Omental fat pad (tissue), 4 donors: ENCODE measurements around the gene SPINK1. TPM values are rescaled to one million over a fixed set of nuclear protein-coding genes. Genes with fewer than 3 reads are reported as not detected.
"Not testable (repeated sequence)": the region's sequence is repeated elsewhere in the genome, so short reads cannot be mapped to it uniquely, and the experiment has no call there.

Experiments
- ATAC-seq: fragments of 150-250 bp; one replicate; pipeline ENCODE4 v1.9.1; 2016; ENCODE audit warnings: mild to moderate bottlenecking, moderate library complexity; ENCODE audit not compliant: low FRiP score
- DNase-seq: peaks from one replicate; pipeline ENCODE4 v3.0.0-alpha.2; 2019; ENCODE audit warnings: low spot score
- total RNA-seq, 4 donors: library from RNA; depleted of rRNA; stranded (reverse); fragments of >200 nt; gene quantifications; one replicate each; pipeline ENCODE4 v1.1.0, GENCODE V29; 2016
- TF ChIP-seq, protein P1 (sequence below), 3 donors: fragments of 450-650 bp; IDR thresholded peaks; one replicate each; pipeline ENCODE4 v1.5.1; 2016 to 2017; ENCODE audit warnings: antibody characterized with exemption in 3 of 3, mild to moderate bottlenecking in 3 of 3, moderate library complexity in 2 of 3

Gene SPINK1
- not detected for total RNA-seq

GRCh38 chr5:147831465-147831864 lies at the start of gene SPINK1:
Gene SPINK1, minus strand, starts transcription at chr5:147831671. Its CDS starts 94 bp downstream, at chr5:147831577.
- TF ChIP-seq, protein P1, sequence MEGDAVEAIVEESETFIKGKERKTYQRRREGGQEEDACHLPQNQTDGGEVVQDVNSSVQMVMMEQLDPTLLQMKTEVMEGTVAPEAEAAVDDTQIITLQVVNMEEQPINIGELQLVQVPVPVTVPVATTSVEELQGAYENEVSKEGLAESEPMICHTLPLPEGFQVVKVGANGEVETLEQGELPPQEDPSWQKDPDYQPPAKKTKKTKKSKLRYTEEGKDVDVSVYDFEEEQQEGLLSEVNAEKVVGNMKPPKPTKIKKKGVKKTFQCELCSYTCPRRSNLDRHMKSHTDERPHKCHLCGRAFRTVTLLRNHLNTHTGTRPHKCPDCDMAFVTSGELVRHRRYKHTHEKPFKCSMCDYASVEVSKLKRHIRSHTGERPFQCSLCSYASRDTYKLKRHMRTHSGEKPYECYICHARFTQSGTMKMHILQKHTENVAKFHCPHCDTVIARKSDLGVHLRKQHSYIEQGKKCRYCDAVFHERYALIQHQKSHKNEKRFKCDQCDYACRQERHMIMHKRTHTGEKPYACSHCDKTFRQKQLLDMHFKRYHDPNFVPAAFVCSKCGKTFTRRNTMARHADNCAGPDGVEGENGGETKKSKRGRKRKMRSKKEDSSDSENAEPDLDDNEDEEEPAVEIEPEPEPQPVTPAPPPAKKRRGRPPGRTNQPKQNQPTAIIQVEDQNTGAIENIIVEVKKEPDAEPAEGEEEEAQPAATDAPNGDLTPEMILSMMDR (IDR thresholded peaks at IDR 0.05): no peak
- ATAC-seq: no peak
- DNase-seq: no peak

DNA sequence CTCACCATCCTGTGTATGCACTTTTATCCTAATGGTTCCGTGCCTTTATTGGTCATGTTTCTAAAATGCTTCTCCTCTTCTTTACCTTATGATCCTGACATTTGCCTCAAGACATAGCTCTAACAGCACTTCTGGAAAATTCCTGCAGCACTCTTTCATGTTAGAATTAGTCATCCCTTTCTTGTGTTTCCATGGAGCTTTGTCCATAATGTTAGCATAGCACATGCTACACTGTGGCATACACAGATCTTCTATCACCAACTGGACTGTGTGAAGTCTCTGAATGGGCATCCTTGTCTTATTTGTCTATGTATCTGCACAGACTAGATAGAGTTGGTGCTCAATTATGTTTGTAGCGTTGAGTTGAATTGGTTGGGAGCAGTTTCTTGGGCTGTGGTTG lies 49.0 kb upstream of the SPINK1 start:
- TF ChIP-seq, protein P1 (IDR thresholded peaks at IDR 0.05): no peak

GRCh38 chr5:147879784-147880183 lies 48.3 kb upstream of the SPINK1 start:
- no peak for ATAC-seq
- TF ChIP-seq, protein P1 (IDR thresholded peaks at IDR 0.05): no peak

More for the DNA sequence above, 49.0 kb upstream of the SPINK1 start:
- no peak for DNase-seq
- ATAC-seq: no peak

GRCh38 chr5:147878066-147878759 lies 46.7 kb upstream of the SPINK1 start, which contains the start of gene SCGB3A2:
Gene SCGB3A2, plus strand, starts transcription at chr5:147878711. Its CDS starts 93 bp downstream, at chr5:147878804.
- TF ChIP-seq, protein P1 (IDR thresholded peaks at IDR 0.05): no peak
- no peak for ATAC-seq
- DNase-seq: no peak

More at GRCh38 chr5:147879784-147880183, 48.3 kb upstream of the SPINK1 start:
- DNase-seq: no peak

- TF ChIP-seq, protein P1 (IDR thresholded peaks at IDR 0.05): no peak
- ATAC-seq (no peak), DNase-seq (no peak)
These were observed 45.2 kb upstream of the SPINK1 start for GRCh38 chr5:147876626-147877025.

- TF ChIP-seq, protein P1 (IDR thresholded peaks at IDR 0.05): no peak
These were observed 44.7 kb upstream of the SPINK1 start for GRCh38 chr5:147876141-147876540.

GRCh38 chr5:147874910-147875367 lies 43.5 kb upstream of the SPINK1 start:
- TF ChIP-seq, protein P1 (IDR thresholded peaks at IDR 0.05): no peak
- ATAC-seq: no peak
- no peak for DNase-seq

More at GRCh38 chr5:147876141-147876540, 44.7 kb upstream of the SPINK1 start:
- no peak for ATAC-seq
- no peak for DNase-seq

DNA sequence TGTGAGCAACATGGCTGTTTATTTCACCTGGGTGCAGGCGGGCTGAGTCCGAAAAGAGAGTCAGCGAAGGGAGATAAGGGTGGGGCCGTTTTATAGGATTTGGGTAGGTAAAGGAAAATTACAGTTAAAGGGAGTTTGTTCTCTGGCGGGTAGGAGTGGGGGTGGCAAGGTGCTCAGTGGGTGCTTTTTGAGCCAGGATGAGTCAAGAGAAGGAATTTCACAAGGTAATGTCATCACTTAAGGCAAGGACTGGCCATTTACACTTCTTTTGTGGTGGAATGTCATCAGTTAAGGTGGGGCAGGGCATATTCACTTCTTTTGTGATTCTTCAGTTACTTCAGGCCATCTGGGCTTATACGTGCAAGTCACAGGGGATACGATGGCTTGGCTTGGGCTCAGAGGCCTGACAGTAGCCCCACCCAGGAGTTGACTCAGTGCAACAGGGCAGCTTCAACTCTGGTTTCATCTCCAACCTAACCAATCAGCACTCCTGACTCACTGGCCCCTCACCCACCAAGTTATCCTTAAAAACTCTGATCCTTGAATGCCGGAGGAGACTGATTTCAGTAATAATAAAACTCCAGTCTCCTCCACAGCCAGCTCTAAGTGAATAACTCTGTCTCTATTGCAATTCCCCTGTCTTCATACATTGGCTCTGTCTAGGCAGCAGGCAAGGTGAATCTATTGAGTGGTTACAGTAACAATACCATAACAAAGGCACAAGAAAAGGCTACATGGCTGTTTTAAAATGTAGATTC lies 42.8 kb upstream of the SPINK1 start:
- ATAC-seq: not testable (repeated sequence)

DNA sequence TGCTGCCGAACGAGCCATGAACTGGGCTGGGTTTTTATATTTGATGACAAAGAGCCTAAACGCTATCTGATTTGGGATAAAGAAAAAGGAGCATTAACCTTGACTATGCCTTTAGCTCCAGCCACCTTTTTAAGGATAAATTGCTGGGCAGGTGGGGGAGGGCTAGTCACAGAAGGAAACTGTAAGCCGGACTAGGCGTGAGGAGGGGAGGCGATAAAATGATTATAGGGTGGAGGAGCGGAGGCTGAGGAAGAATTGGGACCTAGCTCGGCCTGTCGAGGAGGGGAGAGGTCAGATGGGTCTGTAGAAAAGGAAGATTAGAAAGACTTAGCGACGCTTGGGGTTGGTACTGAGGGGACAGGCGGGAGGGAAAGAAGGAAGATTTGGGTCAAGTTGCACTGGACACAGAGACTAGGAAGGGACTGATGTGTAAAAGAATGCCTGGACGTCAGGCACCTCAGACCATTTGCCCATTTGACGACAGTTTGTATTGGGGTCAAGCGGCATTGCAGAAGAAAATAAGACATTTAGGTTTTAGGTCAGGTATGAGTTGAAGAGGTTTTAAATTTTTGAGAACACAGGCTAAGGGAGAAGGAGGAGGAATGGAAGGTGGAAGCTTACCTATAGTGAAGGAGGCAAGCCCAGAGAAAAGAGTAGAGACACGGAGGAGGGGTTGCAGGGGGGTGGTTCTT lies 41.4 kb upstream of the SPINK1 start:
- not testable (repeated sequence) for DNase-seq, ATAC-seq

More for the DNA sequence above, 42.8 kb upstream of the SPINK1 start:
- not testable (repeated sequence) for DNase-seq
